Epithelial cell of prostate (primary cell): ENCODE measurements around the gene SBDS.

Experiments used
- DNase-seq: peaks from one replicate; pipeline ENCODE4 v3.0.0-alpha.2; 2011; ENCODE audit warnings: low read depth, low spot score
- H3K27ac ChIP-seq: fragments of 450-650 bp; 2 replicates; pipeline ENCODE4 v1.5.1; 2017; ENCODE audit warnings: mild to moderate bottlenecking

SBDS gene

DNA sequence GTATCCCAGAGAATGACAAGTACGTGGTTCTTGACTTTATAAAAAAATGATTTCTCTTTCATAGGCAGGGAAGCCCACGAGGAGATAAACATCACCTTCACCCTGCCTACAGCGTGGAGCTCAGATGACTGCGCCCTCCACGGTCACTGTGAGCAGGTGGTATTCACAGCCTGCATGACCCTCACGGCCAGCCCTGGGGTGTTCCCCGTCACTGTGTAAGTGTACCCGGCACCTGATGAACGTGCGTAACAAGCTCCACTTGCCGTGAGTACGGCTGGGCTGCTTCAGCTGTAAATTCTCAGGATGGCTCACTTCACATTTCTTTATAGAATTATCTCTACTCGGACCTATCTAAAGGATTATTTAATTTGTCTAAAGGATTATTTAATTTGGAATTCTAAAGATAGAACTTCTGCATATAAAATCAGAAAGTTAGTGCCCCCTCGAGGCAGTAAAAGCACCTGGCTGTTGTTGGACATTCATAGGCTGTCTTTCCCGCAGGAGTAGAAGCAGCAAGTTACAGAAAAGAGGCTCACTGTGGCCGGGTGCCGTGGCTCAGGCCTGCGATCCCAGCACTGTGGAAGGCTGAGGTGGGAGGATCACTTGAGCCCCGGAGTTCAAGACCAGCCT lies 46.8 kb downstream of the SBDS start:
- H3K27ac ChIP-seq: no peak overlapping the region
- no peak for DNase-seq

DNA sequence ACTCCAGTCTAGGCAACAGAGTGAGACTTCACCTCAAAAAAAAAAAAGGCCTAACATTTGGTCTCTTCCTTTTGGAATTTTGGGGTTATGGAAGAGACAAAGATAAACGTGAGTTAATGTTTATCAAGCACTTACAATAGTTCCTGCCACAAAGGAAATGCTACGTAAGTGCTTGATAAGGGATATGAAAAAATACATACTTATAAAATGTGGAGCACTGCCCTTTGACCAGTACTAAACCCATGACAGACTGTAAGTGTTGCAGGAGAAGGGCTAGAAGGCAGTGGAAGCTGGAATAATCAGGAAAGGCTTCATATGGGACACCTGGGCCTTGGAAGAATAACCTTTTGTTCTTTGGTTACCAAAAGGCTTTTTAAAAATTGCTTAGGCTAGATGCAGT lies 48.8 kb downstream of the SBDS start:
- no peak overlapping the region for H3K27ac ChIP-seq
- no peak for DNase-seq

DNA sequence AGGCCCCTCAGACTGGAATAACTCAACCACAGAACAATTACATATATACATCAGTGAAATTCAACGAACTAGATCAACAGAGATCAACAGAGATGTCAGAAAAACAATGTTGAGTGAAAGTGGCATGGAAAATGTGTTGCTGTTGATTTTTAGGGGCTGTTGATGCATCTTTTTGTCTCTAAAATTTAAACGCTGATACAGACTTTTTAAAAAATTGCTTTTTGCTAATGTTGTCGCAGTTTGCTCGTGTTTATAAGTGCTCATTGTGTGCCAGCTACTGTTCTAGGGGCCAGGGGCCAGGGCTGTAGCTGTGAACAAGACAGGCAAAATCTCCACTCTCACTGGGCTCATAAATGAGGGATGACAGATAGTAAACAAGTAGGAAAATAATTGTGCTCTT lies 56.1 kb downstream of the SBDS start:
- H3K27ac ChIP-seq: no peak overlapping the region
- no peak for DNase-seq

DNA sequence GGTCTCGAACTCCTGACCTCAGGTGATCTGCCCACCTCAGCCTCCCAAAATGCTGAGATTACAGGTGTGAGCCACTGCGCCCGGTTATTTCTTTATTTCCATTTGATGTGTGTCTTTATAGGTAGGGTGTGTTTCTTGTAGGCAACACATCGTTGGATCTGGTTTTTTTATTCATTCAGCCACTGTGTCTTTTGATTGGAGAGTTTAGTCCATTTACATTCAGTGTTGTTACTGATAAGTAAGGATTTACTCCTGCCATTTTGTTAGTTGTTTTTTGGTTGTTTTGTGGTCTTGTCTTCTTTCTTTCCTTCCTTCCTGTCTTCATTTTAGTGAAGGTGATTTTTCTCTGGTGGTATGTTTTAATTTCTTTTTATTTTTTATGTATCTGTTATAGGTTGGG lies 57.4 kb downstream of the SBDS start:
- no peak for DNase-seq
- no peak overlapping the region for H3K27ac ChIP-seq
